GM10248 (cell line): Measurements from ENCODE around the gene TRERF1.
"Not testable (repeated sequence)": the region's sequence is repeated elsewhere in the genome, so short reads cannot be mapped to it uniquely, and the experiment has no call there.

Experiments
- CTCF ChIA-PET: fragments of 300-600 bp; sonication (Branson Sonifier 250); formaldehyde crosslinking; extraction: SDS; loops from one replicate; lab custom pipeline; 2021; ENCODE audit warnings: antibody characterized with exemption; lab: Yijun Ruan, JAX
- POLR2A ChIA-PET: fragments of 350-650 bp; sonication (Branson Sonifier 250); formaldehyde crosslinking; extraction: SDS; loops from one replicate; lab custom pipeline; 2020; ENCODE audit warnings: antibody characterized with exemption; lab: Yijun Ruan, JAX
- DNase-seq: peaks from one replicate; pipeline ENCODE4 v3.0.0; 2012; ENCODE audit errors: extremely low spot score
- CTCF ChIP-seq: IDR thresholded peaks from 2 replicates; pipeline ENCODE4 v1.5.1; 2012; ENCODE audit warnings: mild to moderate bottlenecking, low read depth; ENCODE audit errors: extremely low read depth, missing control alignments, control extremely low read depth

The TRERF1 gene

GRCh38 chr6:42212442-42212841 lies 239.3 kb downstream of the TRERF1 start:
- no peak for DNase-seq
- no peak for TF ChIP-seq CTCF
- POLR2A ChIA-PET, result no interaction called here
- CTCF ChIA-PET, result interaction anchor here (1.3 to 3.0 kb wide), 5 partner anchors 9 to 335 kb away, joined by 3 to 10 read pairs (median 3); no protein-coding TSS in a partner anchor

GRCh38 chr6:42211726-42212125 lies 240.0 kb downstream of the TRERF1 start:
- ChIA-PET POLR2A (no interaction called here), CTCF (interaction anchor here (1.3 to 2.1 kb wide), 3 partner anchors 8 to 19 kb away, joined by 3 to 6 read pairs (median 3); no protein-coding TSS in a partner anchor)
- DNase-seq, result peak; percentile 32
- TF ChIP-seq CTCF, result no peak

GRCh38 chr6:42210551-42210950 lies 241.2 kb downstream of the TRERF1 start:
- no peak for TF ChIP-seq CTCF
- ChIA-PET CTCF (no interaction called here), POLR2A (no interaction called here)
- DNase-seq, result no peak

- DNase-seq, CTCF ChIA-PET, POLR2A ChIA-PET: not testable (repeated sequence)
Observed at GRCh38 chr6:42207559-42207958, 244.2 kb downstream of the TRERF1 start.

DNA sequence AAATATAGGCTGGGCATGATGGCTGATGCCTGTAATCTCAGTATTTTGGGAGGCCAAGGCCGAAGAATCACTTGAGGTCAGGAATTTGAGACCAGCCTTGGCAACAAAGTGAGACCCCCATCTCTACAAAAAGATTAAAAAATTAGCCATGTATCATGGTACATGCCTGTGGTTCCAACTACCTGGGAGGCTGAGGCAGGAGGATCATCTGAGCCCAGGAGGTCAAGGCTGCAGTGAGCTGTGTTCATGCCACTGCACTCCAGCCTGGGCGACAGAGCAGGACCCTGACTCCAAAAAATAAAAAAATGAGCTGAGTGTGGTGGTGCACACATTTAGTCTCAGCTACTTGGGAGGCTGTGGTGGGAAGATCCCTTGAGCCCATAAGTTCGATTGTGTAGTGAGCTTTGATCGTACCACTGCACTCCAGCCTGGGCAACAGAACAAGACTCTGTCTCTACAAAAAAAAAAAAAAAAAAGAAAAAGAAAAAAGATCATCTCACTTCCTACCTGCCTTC lies 246.9 kb downstream of the TRERF1 start:
- DNase-seq, result no peak
- ChIA-PET CTCF (interaction anchor here (1.7 kb wide), 1 partner anchor 10 kb away, joined by 5 read pairs; no protein-coding TSS in a partner anchor), POLR2A (no interaction called here)
- no peak for TF ChIP-seq CTCF

- ChIA-PET POLR2A (no interaction called here), CTCF (interaction anchor here (1.2 to 2.1 kb wide), 2 partner anchors 9 to 11 kb away, joined by 3 to 13 read pairs; no protein-coding TSS in a partner anchor)
- DNase-seq, result no peak
- TF ChIP-seq CTCF, result no peak
Observed at GRCh38 chr6:42203183-42203582, 248.5 kb downstream of the TRERF1 start.

GRCh38 chr6:42202131-42202915 lies 249.4 kb downstream of the TRERF1 start:
- CTCF ChIA-PET, result interaction anchor here (1.0 to 2.1 kb wide), 3 partner anchors 10 to 12 kb away, joined by 3 to 13 read pairs (median 3); no protein-coding TSS in a partner anchor
- DNase-seq, POLR2A ChIA-PET: not testable (repeated sequence)
